ENCODE measurements around the gene RIN3. TPM values are rescaled to one million over a fixed set of nuclear protein-coding genes. Genes with fewer than 3 reads are reported as not detected.

Gene RIN3
- polyA plus RNA-seq, 3 donors = 4.6 to 5.5 (median 4.9) TPM

DNA sequence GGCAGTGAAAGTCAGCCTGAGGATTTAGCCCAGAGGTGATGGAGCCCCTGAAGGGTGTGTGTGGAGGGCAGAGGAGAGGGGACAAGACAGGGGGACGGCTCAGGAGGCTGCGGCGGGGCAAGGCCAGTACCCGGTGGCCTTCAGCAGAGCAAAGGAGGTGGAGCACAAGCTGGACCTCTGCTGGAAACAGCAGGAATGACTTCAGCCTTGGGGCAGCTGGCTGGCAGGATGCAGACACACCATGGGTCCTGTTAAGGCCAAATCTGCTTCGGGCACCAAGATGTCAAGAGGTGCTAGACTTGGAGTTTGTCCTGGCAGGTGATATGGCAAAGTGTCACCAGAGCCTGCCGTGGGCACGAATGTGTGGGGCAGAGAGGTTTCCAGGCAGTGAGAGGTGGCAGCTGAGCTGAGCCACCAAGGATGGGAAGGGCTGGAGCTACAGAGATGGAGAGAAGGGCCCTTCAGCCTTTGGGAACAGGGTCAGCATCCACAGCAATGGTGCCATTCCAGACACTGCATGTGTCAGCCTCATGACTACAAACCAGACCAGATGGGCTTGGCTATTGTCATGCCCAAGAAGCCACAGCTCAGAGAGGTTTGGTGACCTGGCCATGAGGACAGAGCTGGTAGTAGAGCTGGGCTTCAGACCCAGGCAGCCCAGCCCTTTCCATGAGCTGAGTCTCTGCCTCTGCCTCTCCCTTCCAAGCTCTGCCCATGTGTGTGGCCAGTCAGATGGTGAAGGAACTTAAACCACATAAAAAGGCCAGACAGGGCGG lies 142.9 kb downstream of the RIN3 start:
- DNase-seq (ENCODE audit: low read depth in 3 of 3, low spot score in 2 of 3) = no peak

DNA sequence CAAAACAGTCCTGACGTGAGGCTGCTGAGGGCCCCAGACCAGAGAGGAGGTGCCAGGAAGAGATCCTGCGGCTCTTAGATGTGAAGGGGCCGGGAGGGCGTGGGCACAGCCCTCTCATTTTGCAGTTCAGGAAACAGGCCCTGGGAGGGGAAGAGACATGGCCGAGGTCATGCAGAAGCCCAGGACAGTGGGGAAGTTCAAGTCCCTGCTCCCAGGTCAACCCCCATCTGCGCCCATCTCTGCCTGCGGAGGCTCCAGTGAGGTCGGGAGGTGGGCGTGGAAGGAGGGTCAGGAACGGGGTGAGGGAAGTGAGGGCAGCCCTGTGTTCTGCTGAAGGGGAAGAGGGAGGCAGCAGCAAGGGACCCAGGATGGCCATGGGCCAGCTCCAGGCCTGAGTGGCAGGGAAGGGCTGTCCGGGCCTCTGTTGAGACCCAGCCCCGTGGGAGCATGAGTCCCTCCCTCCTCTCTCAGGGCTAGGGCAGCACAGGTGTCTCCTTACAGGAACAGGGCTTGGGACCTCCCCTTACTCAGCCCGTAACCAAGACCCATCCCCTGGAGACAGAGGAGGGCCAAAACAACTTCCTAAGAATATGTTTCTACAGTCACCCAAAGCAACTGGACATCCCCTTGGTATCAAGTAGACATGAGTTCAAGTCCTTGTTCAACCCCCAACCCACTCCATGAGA lies 144.0 kb downstream of the RIN3 start:
- DNase-seq (ENCODE audit: low read depth in 3 of 3, low spot score in 2 of 3) = no peak

- no peak for DNase-seq (ENCODE audit: low read depth in 3 of 3, low spot score in 2 of 3)
Measured at GRCh38 chr14:92658160-92658559, 144.6 kb downstream of the RIN3 start.

- DNase-seq (ENCODE audit: low read depth in 3 of 3, low spot score in 2 of 3) = no peak
Measured at GRCh38 chr14:92658684-92659083, 145.1 kb downstream of the RIN3 start.

DNA sequence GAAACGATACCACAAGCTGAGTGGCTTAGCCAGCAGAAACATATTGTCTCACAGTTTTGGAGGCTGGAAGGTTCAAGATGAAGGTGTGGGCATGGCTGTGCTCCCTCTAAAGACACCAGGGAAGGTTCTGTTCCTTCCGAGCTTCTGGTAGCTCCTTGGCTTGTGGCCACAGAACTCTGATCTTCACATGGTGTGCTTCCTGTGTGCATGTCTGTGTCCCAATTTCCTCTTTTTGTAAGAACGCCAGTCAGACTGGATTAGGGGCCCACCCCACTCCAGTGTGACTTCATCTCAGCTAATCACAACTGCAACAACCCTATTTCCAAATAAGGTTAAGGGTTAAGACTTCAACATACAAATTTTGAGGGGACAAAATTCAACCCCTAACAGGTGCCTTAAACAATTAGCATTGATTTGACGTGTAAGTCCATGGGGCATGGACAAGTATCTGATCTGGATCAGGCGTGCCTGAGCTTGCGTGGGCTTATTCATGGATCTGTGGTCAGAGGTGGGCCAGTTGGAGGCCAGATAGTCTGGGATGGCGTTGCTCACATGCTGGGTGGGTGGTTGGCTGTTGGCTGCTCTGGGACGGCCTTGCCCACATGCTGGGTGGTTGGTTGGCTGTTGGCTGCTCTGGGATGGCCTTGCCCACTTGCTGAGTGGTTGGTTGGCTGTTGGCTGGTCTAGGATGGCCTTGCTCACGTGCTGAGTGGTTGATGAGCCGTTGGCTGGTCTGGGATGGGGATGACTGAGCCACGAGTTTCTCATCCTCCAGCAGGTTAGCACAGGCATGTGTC lies 146.4 kb downstream of the RIN3 start:
- DNase-seq (ENCODE audit: low read depth in 3 of 3, low spot score in 2 of 3) = no peak

GRCh38 chr14:92660571-92660970 lies 147.0 kb downstream of the RIN3 start:
- DNase-seq (ENCODE audit: low read depth in 3 of 3, low spot score in 2 of 3) = no peak

DNA sequence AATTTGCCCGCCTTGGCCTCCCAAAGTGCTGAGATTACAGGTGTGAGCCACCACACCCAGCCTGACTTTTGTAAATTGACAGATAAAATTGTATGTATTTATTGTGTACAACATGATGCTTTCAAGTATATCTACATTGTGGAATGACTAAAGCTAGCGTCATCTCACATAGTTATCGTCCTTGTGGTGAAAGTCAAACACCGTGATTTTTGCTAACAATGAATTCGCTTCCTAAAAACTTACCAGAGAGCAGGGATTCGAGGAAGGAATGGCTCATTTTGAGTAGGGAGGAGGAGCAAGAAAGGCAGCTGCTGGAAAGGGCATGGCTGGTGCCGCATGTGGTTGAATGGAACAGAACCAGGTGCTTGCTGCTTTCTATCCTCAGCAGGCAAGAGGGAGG lies 149.5 kb downstream of the RIN3 start:
- DNase-seq (ENCODE audit: low read depth in 3 of 3, low spot score in 2 of 3) = no peak

DNA sequence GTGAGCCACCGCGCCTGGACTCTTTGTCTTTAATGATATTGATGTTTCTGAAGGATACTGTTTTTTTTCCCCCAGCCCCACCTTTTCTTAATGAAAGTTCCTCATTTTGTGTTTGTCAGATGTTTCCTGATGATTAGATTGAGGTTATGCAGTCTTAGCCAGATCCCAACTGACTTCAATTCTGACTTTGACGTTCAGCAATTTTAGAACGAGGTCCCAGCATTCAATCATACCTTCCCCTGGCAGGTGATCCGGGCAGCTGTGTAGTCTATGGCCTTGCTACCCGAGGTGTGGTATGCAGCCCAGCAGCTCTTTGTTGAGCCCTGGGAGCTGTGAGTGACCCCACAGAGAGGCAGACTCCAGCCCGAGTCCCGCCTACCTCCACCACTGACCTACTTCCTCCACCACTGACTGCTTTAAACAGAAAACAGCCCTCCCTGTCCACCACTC lies 152.1 kb downstream of the RIN3 start:
- DNase-seq (ENCODE audit: low read depth in 3 of 3, low spot score in 2 of 3) = no peak

DNA sequence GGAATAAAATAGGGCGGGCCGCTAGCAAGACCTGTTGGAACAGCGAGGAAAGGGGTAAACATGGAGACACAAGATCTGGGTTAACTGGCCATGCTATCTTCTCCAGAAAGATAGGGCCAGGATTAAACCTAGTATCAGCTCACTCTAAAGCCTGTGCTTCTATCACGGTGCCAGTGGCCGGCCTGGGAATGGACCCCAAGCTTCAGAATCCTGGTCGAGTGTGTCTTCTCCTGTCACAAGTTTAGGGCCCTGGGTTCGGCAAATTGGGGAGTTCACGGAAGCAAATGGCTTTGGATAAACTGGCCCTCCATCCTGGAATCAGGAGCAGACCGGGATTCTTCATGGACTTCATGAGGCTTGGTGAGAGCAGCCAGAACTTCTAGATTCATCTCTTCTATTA lies 152.7 kb downstream of the RIN3 start:
- DNase-seq (ENCODE audit: low read depth in 3 of 3, low spot score in 2 of 3) = no peak

GRCh38 chr14:92668276-92668973 lies 154.8 kb downstream of the RIN3 start:
- DNase-seq (ENCODE audit: low read depth in 3 of 3, low spot score in 2 of 3) = no peak

DNA sequence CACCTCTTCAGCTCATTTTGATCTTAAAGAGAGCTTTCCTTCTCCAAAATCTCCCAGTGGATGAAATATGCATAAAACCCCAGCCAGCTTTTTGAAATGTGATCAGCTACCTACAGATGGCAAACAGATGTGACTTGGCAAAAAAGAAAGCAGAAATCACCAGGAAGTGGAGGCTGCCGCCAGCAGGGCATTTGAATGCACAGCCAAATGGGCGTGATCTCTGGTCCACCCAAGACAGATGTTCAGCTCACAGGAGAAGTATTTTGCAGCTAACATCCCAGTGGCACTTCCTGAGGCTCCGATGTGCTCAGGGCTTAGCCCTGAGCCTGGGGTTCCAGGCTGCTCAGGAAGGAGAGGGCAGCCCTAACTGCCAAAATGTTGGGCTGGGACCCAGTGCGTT lies 156.6 kb downstream of the RIN3 start:
- no peak for DNase-seq (ENCODE audit: low read depth in 3 of 3, low spot score in 2 of 3)

DNA sequence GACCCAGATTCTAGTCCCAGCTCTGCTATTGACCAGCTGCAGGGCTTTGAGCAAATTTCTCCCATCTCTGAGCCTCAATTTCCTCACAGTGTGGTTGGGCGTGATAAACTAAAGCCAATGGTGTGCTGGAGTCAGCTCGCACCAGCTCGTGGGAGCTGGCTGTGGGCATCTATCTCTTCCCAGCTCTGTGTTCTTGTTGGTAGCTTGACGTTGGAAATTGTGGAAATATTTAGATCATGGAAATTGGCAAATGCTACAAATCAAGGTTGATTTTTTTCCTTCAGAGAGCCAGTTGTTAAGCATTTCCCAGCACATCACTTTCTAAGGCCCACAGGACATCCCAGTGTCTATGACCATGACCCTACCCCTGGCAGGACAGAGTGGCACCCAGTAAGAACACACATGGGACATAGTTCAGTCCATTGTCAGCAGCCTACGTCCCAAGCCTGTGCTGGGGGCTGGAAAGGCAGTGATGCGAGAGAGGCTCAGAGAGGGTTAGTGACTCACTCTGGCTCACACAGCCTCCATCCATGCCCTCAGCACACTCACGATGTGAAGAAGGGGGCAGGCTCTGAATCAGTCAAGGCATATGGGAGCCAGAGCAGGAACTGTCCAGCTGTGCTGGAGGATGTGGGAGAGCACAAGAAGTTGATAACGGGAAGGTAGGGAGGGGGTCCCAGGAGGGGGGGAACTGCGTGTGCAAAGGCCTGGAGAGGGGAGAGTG lies 157.2 kb downstream of the RIN3 start:
- no peak for DNase-seq (ENCODE audit: low read depth in 3 of 3, low spot score in 2 of 3)

GRCh38 chr14:92673601-92674150 lies 160.1 kb downstream of the RIN3 start:
- DNase-seq (ENCODE audit: low read depth in 3 of 3, low spot score in 2 of 3) = no peak

- no peak for DNase-seq (ENCODE audit: low read depth in 3 of 3, low spot score in 2 of 3)
Measured at GRCh38 chr14:92675421-92675820, 161.8 kb downstream of the RIN3 start.

DNA sequence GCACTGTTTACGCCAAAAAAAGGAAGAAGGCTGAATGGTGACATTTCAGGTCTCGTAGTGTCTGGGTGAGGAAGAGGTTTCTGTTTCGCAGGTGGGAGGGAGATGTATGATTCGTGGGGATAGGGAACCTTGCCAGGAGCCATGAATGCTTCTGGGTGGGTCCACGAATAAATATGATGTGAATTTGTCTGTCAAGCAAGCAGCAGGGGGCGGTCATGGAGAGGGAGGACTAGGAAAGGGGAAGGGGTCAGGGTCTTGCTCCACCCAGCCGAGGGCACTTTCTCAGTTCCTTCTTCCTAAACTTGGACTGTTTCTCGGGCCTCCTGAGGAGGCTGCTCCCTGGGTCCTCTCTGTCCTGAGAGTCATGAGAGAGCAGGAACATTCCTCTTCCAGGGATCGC lies 162.4 kb downstream of the RIN3 start:
- DNase-seq (ENCODE audit: low read depth in 3 of 3, low spot score in 2 of 3) = no peak

GRCh38 chr14:92676403-92677086 lies 163.0 kb downstream of the RIN3 start:
- no peak for DNase-seq (ENCODE audit: low read depth in 3 of 3, low spot score in 2 of 3)

DNA sequence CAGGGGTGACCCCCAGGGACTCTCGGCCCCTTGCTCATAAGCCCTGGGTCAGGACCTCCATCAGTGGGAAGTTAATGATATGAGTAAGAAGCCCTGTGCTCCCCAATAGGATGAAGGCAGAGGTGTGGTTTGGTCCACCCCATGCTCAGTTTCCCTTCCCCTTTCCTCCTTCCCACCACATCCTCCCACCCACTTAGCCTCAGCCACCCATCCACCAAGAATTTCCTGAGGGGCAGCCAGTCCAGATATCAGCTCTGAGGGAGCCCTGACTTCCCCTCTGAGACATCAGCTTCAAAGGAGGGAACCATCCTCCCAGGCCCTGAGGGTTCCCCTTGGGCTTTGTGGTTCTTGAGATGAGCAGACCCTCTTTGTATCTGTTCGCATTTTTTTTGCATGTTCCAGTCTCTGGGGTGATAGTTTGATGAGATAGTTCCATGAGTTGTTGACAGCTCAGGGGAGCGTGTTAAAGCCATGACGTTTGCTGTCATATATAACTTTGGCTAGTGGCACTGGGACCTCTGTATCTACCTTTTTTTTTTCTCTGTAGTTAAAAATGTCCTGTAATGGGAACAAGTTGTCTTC lies 163.6 kb downstream of the RIN3 start:
- DNase-seq (ENCODE audit: low read depth in 3 of 3, low spot score in 2 of 3) = no peak

DNA sequence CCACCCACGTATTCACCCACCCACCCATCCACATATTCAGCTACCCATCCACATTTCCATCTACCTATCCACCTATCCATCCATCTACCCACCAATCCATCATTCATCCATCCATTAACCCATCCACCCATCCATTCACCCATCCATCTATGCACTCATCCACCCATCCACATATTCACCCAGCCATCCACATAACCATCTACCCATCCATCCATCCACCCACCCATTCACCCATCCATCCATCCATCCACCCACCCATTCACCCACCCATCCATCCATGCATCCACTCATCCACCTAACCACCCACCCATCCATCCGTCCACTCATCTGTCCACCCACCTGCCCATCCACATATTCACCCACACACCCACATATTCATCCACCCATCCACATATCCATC lies 164.4 kb downstream of the RIN3 start:
- no peak for DNase-seq (ENCODE audit: low read depth in 3 of 3, low spot score in 2 of 3)

GRCh38 chr14:92678766-92679165 lies 165.2 kb downstream of the RIN3 start:
- no peak for DNase-seq (ENCODE audit: low read depth in 3 of 3, low spot score in 2 of 3)

All from right renal cortex interstitium (tissue), 3 donors.